Measurements from ENCODE around the gene CYP3A5. TPM values are rescaled to one million over a fixed set of nuclear protein-coding genes. Genes with fewer than 3 reads are reported as not detected.

The CYP3A5 gene
- total and polyA plus RNA-seq, 9 of the 15 experiments (the other 6 are each of a cell fraction or from before 2014, with no cell fraction given) = 0.73 to 2.8 (median 1.5) TPM

GRCh38 chr7:99617192-99617781, 62.5 kb downstream of the CYP3A5 start (continued):
- TF ChIP-seq, protein P1, sequence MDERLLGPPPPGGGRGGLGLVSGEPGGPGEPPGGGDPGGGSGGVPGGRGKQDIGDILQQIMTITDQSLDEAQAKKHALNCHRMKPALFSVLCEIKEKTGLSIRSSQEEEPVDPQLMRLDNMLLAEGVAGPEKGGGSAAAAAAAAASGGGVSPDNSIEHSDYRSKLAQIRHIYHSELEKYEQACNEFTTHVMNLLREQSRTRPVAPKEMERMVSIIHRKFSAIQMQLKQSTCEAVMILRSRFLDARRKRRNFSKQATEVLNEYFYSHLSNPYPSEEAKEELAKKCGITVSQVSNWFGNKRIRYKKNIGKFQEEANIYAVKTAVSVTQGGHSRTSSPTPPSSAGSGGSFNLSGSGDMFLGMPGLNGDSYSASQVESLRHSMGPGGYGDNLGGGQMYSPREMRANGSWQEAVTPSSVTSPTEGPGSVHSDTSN (CRISPR knock-in tag; IDR thresholded peaks at IDR 0.05; ENCODE audit: low read depth) = no peak
- TF ChIP-seq, protein P1 (tag; conservative IDR thresholded peaks at IDR 0.05; ENCODE audit: low read depth) = no peak
- TF ChIP-seq OTX1 (CRISPR knock-in tag; IDR thresholded peaks at IDR 0.05) = 0 out of 2 replicates have a peak, but pooled peaks have one; percentile 20
- TF ChIP-seq, protein P2, sequence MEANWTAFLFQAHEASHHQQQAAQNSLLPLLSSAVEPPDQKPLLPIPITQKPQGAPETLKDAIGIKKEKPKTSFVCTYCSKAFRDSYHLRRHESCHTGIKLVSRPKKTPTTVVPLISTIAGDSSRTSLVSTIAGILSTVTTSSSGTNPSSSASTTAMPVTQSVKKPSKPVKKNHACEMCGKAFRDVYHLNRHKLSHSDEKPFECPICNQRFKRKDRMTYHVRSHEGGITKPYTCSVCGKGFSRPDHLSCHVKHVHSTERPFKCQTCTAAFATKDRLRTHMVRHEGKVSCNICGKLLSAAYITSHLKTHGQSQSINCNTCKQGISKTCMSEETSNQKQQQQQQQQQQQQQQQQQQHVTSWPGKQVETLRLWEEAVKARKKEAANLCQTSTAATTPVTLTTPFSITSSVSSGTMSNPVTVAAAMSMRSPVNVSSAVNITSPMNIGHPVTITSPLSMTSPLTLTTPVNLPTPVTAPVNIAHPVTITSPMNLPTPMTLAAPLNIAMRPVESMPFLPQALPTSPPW (CRISPR knock-in tag; IDR thresholded peaks at IDR 0.05) = no peak
- TF ChIP-seq NR3C1 (CRISPR knock-in tag; IDR thresholded peaks at IDR 0.05) = 0 out of 2 replicates have a peak, but pooled peaks have one; percentile 52
- TF ChIP-seq ESRRB (CRISPR knock-in tag; IDR thresholded peaks at IDR 0.05; ENCODE audit: borderline replicate concordance) = no peak
- no peak for TF ChIP-seq PPARD (CRISPR knock-in tag; IDR thresholded peaks at IDR 0.05)
- no peak for TF ChIP-seq POLR3G (IDR thresholded peaks at IDR 0.05; ENCODE audit: extremely low read depth, insufficient read length, insufficient replicate concordance)
- peak; percentile 45 for TF ChIP-seq PHF20 (IDR thresholded peaks at IDR 0.05; ENCODE audit: partially characterized antibody)
- TF ChIP-seq FOXA3 (CRISPR knock-in tag; conservative IDR thresholded peaks at IDR 0.05 in 1 of 2, IDR thresholded peaks at IDR 0.05 in 1 of 2) = no peak
- no peak for TF ChIP-seq ZBTB8A (IDR thresholded peaks at IDR 0.05; ENCODE audit: partially characterized antibody)
- TF ChIP-seq ZFP91 (CRISPR knock-in tag; IDR thresholded peaks at IDR 0.05) = 0 out of 2 replicates have a peak, but pooled peaks have one; percentile 44
- TF ChIP-seq SIX5 (IDR thresholded peaks at IDR 0.05; ENCODE audit: borderline replicate concordance in 1 of 2, insufficient read depth in 1 of 2, low read depth in 1 of 2, low read length in 2 of 2) = no peak
- TF ChIP-seq GABPA (tag; conservative IDR thresholded peaks at IDR 0.05; ENCODE audit: low read depth) = peak; percentile 91; the same call in 1 of the 2 replicates
- no peak for TF ChIP-seq MCM7 (IDR thresholded peaks at IDR 0.05)
- no peak for TF ChIP-seq HNRNPK (IDR thresholded peaks at IDR 0.05; ENCODE audit: low read depth, low read length, poor library complexity, severe bottlenecking)
- peak; percentile 88; the same call in 1 of the 2 replicates for TF ChIP-seq IRF2 (CRISPR knock-in tag; IDR thresholded peaks at IDR 0.05)
- no peak for TF ChIP-seq MITF (IDR thresholded peaks at IDR 0.05)

All from K562 (cell line).